ENCODE results near the gene TECR.

- TF ChIP-seq EP300 (IDR thresholded peaks at IDR 0.05; ENCODE audit: low read depth) (no peak), POLR2A (IDR thresholded peaks at IDR 0.05) (no peak)
Measured at GRCh38 chr19:14482172-14482941, 47.0 kb upstream of the TECR start.
